C4-2B (cell line): Measurements from ENCODE around the gene EFCAB6.

Source experiments
- CTCF ChIP-seq: fragments of 450-650 bp; conservative IDR thresholded peaks from 2 replicates; pipeline ENCODE4 v1.5.1; 2017; ENCODE audit warnings: mild to moderate bottlenecking
- ZFX ChIP-seq: fragments of 450-650 bp; IDR thresholded peaks from 2 replicates; pipeline ENCODE4 v1.6.1; 2017

- TF ChIP-seq CTCF (no peak), ZFX (no peak)
Measured at GRCh38 chr22:43505896-43506295, 306.2 kb downstream of the EFCAB6 start.
